Right forelimb (tissue), 1 donor: ENCODE measurements around the gene SPC24.

Experiments used
- DNase-seq: peaks from one replicate; pipeline ENCODE4 v3.0.0-alpha.2; 2018

The SPC24 gene, protein sequence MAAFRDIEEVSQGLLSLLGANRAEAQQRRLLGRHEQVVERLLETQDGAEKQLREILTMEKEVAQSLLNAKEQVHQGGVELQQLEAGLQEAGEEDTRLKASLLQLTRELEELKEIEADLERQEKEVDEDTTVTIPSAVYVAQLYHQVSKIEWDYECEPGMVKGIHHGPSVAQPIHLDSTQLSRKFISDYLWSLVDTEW

DNA sequence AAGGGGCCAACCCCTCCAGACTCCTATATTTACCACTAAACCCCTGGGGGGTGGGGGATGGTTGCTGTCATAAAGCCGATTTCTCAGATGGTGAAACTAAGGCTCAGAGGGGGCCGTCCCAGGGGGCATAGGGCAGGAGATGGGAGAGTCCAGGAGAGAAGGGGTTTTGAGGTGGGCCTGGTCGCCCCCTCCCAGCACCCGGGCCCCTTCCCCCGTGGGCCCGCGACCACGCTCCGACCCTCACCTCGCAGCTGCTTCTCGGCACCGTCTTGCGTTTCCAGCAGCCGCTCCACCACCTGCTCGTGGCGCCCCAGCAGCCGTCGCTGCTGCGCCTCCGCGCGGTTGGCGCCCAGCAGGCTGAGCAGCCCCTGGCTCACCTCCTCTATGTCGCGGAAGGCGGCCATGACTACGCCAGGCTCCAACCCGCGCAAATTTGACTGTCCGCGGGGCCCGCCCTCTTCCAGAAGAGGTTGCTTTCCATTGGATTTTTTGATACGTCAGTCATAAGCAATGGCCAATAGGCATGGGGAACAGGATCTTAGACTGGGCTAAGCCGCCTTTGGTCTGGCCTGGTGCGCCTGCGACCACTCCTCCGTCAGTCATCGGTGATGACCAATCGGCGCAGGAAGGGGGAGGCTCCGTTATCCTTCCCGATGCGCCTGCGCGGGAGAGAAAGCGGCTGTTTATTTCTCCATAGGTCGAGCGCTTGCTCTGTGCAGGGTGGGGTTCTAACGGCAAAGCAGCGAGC lies at the start of gene SPC24:
SPC24 (minus strand) TSS at position 410 of the 748 bp plus-strand sequence; CDS start at position 404, 6 bp downstream.
- peak; percentile 94 for DNase-seq

DNA sequence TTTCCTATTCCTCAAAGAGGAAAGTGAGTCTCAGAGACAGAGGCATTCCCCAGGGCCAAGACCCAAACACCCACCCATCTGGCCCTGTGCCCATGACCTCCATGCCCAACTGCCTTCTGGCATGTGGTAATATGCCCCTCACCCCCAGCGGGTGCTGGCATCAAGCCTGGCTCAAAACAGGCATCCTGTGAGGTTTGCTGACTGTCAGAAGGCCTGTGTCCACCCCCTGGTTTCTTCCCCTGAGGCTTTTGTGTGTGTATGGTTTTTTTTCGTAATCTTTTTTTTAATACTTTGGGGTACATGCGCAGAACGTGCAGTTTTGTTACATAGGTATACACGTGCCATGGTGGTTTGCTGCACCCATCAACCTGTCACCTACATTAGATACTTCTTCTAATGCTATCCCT lies 49.4 kb upstream of the SPC24 start:
- no peak for DNase-seq

DNA sequence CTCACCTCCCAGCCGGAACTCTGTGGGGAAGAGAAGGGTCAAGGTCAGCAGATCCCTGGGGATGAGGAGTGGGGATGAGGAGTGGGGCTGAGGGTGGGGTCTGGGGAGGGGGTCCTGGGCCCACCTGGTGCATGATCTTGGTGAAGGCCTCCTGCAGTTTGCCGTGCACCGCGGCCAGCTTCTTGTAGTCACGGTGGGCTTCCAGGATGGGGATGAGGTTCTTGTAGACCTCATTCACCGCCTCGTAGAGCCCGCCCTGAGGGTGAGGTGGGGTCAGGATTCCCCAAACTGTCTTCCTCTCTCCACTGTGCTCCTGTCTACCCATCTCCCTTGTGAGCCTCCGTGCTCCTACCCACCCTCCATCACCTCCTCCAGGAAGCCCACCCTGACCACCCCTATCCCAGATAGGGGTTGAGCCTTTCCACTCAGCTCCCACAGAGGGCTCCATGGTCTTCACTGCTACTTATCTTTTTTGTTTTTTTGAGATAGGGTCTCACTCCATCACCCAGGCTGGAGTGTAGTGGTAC lies 48.6 kb upstream of the SPC24 start:
- DNase-seq: no peak

- no peak for DNase-seq
Observed at GRCh38 chr19:11203194-11204075, 47.9 kb upstream of the SPC24 start.

DNA sequence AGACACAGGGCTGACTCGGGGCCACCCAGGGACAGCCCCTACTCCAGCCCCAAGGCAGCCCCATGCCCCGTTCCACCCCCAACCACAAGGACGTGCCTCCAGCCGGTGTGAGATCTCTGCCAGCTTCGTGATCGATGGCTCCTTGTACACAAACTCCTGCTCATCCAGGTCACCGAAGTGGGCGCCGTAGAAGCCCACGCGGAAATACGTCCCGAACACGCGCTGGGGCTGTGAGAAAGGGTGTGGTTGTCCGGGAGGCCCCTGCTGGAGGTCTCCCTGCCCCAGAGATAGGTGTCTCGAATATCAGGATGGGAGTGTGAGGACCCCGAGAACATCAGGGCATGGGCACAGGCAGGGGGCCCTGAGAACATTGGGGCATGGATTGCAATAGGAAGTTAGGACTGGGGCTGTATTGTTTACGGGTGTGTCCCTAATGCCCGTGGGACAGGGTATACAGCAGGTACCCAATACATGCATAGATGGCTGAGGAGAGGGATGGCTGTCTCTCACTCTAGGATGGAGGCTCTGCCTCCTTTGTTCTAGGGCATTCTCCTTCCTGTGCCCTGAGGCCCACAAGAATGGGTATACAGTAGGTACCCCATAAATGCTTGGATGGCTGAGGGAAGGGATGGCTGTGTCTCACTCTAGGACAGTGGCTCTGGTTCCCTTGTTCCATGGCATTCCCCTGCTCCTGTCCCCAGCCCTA lies 47.1 kb upstream of the SPC24 start:
- no peak for DNase-seq

DNA sequence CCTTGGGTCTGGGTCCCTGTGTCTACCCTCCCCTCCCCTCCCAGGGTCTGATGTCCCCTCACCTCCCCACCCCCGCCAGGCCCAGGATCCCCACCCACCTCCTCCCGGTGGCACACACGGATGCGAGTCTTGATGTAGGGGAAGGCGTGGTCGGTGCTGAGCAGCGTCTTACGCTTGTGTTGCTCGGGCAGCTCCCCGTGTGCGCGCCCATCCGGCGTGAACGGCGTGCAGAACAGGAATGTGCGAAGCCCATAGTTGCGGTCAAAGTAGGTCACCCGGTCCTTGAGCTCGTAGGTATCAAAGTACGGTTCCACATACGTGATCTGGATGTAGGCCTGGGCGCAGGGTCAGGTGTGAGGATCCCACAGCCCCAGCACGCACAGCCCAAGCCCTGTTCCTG lies 46.2 kb upstream of the SPC24 start:
- no peak for DNase-seq

- DNase-seq: no peak
Observed at GRCh38 chr19:11200931-11201330, 45.3 kb upstream of the SPC24 start.

DNA sequence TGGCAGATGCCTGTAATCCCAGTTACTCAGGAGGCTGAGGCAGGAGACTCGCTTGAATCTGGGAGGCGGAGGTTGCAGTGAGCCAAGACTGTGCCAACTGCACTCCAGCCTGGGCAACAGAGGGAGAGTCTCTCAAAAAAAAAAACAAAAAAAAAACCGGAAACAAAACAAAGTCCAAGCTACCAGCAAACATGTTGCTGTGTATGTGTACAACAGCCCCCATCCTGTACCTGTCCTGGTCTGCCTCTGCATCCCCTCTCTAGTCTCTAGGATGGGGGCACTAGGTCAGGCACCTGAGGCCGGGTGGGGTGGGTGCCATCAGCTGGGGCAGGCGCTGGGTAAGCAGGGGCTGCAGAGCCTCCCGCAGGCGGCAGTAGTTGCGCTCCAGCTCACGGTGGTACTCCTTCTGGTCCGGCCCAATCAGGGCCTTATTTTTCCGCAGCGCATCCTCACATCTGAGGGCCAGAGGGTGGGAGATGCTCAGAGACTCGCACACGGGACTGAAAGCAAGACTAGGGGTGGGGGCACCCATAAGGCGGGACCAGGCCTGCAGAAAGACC lies 44.5 kb upstream of the SPC24 start:
- DNase-seq: peak; percentile 28

GRCh38 chr19:11199517-11199916 lies 43.9 kb upstream of the SPC24 start:
- DNase-seq: peak; percentile 40

DNA sequence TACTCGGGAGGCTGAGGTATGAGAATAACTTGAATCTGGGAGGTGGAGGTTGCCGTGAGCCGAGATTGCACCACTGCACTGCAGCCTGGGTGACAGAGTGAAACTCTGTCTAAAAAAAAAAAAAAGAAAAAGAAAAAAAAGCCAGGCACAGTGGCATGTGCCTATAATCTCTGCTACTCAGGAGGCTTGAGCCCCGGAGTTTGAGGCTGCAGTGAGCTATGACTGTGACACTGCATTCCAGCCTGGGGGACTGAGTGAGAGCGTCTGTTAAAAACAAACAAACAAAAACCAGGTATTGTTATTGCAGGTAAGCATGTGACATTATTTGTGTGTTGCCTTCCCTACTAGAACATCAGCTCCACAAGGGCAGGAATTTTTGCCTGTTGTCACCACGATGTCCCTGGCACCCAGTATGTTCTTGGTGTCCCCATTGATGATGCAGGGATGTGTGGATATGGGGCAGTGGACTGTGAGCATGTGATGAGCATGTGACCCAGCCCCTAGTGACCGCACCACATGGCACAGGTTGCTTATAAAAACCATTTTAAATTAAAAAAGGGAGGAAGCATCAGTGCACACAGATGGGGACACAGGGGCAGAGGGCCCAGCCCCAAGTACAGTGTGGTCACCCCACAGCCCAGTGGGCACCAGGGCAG lies 43.3 kb upstream of the SPC24 start:
- DNase-seq: peak; percentile 30

GRCh38 chr19:11198175-11198534 lies 42.6 kb upstream of the SPC24 start:
- no peak for DNase-seq

GRCh38 chr19:11197291-11198174 lies 42.0 kb upstream of the SPC24 start, which contains the start of gene KANK2:
KANK2 (minus strand) TSS chr19:11197545; CDS start chr19:11194511, 3,034 bp downstream.
- DNase-seq: peak; percentile 94

DNA sequence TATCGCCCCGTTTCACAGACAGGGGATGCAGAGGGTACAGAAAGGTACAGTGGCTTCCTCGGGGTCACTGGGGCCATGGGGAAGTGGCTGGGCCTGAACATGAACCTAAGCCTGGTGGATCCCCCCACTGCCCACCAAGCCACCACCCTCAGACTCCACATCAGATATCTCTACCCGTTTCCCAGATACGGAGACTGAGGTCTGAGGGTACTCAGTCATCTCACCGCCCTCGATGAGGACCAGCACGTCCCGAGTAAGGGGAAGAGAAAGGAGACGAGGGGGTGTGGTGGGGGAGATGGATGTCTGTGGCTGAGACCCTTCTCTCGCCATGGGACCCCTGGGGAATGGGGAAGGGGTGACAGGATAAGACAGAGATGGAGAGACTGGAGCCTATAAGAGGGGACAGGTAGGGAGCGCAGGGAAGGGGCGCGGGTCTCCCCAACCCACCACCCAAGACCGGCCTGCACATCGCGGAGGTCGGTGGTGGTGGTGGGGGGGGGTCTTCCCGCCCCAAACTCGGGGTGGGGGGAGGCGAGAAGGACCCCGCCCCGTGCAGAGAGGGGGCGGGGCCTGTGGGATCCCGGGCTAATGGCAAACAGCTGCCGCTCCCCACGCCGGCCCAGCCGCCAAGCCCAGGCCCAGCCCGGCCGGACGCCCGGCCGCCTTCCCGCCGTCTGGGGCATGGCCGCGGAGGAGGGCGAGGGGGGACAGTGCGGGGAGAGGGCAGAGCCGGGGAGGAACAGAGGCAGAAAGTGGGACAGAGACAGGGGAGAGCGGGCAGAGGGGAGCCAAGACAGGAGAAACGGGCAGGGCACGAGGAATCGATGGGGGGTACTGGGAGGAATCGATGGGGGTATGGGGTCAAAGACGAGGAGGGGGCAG lies 41.1 kb upstream of the SPC24 start:
- peak; percentile 79 for DNase-seq

DNA sequence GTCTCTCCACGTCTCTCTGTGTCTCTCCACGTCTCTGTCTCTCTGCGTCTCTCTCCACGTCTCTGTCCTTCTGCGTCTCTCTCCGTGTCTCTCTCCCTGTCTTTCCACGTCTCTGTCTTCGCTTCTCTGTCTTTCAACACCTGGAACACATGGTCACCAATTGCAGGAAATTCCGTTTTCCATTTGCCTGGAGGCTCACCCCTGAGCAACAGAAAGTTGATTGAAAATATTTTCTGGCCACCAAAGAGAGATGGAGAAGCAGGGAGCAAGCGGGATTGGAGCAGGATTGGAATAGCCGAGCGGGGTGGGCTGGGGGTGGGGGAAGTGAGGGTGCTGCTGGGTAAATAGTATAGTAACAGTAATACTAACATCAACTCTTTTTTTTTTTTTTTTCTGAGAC lies 40.1 kb upstream of the SPC24 start:
- peak; percentile 42 for DNase-seq

DNA sequence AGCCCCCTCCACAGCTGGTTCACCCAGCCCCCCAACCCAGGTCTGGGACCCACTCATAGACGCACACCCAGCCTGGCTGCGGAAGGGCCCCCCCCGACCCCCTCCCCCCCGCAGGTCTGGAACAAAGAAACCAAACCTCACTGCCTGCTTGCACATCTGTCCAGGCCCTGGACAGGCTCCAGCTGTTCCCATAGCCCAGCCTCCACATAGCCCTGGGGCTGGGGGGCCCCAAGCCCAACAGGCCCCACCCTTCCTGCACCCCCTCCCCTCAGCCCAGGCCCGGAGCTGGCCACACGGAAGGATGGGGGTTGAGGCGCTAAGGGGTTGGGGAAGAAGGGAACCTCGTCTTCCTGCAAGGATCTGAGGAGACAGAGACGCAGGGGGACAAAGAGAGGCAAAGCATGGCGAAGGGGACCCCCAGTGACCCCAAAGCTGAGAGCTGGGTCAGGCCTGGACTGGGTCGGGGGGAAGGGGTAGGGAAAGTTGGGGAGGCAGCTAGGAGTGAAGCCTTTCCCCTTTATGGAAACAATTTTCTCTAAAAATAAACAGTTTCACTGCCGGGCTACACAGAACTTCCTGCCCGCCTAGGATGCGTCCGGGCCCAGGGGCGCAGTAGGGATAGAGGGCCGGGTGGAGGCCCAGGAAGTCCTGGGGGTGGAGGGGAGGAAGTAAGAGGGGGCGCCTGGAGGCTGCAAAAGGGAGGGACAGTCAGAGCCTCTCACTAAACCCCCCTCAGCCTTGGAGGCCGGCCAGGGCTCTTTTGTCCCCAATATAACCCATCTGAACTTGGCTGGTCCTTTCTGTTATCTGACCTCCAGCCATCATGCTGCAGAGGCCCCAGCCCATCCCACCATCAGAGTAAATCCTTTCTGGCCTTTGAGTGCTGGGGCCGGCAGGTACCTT lies 39.3 kb upstream of the SPC24 start:
- peak; percentile 76 for DNase-seq

GRCh38 chr19:11194173-11194572 lies 38.6 kb upstream of the SPC24 start:
- peak; percentile 44 for DNase-seq

DNA sequence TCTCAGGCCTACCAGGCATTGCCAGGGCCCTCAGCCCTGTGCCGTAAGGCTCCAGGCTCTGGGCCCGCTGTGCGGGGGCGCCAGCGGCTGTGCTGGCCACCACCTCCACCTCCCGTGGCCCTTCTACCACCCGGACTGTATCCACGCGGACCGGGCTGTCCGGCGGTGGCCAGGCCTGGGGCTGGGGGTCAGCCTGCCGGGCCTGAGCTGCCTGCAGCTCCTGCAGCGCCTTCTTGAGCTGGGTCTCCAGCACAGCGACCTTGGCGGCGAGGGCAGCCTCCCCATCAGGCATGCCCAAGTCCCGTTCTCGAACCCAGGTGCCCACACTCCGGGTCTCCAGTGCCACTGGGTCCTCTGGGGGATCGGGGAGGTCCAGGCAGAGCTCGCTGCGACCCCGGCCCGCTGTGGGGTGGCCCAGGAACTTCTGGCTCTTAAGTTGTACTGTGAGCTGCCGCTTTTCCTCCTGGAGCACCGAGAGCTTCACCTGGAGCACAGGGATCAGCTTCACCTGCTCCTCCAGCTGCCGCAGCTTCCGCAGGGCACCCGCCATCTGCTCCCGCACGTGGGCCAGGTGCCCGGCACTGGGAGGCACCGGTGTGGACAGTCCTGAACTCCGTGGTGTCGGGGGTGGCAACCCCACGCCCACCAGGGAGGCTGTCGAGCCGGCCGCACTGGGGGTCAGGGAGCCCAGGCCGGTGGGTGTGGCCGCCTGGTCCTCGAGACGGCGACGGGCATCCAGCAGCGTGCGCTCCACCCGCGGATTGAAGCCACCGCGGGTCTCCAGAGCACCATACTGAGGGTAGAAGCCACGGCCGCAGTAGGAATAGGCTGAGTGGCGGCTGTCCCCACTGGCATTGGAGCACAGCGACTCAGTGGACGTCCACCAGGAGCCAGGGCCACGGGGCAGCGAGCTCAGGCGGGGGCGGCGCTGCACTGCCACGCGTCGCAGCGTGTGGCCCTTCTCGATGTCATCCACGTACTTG lies 37.7 kb upstream of the SPC24 start:
- DNase-seq: peak; percentile 41
